ENCODE data around the gene FAM107B.

GRCh38 chr10:14703631-14704001 is 71.1 kb downstream of the FAM107B start:
- TF ChIP-seq CREB1 (IDR thresholded peaks at IDR 0.05; ENCODE audit: low read depth) (no peak), TAF1 (IDR thresholded peaks at IDR 0.05; ENCODE audit: low read depth) (no peak), CEBPB (IDR thresholded peaks at IDR 0.05) (no peak), TEAD4 (IDR thresholded peaks at IDR 0.05) (no peak), RAD21 (IDR thresholded peaks at IDR 0.05; ENCODE audit: low read depth) (no peak), EP300 (IDR thresholded peaks at IDR 0.05; ENCODE audit: borderline replicate concordance) (no peak), EGR1 (IDR thresholded peaks at IDR 0.05) (no peak), ZBTB7A (IDR thresholded peaks at IDR 0.05; ENCODE audit: low read depth) (no peak), REST (IDR thresholded peaks at IDR 0.05; ENCODE audit: low read depth) (no peak), YY1 (IDR thresholded peaks at IDR 0.05; ENCODE audit: low read depth) (no peak), TCF12 (IDR thresholded peaks at IDR 0.05; ENCODE audit: low read depth) (no peak), FOXM1 (IDR thresholded peaks at IDR 0.05; ENCODE audit: borderline replicate concordance, low read depth) (no peak)
- TF ChIP-seq, protein P1, sequence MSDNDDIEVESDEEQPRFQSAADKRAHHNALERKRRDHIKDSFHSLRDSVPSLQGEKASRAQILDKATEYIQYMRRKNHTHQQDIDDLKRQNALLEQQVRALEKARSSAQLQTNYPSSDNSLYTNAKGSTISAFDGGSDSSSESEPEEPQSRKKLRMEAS (IDR thresholded peaks at IDR 0.05), result no peak
